Stimulated activated naive CD4-positive, alpha-beta T cell treated with Interleukin-2 at 50 U/mL for 16 hours (primary cell): ENCODE measurements around the gene ENAM.
"Not testable (repeated sequence)": the region's sequence is repeated elsewhere in the genome, so short reads cannot be mapped to it uniquely, and the experiment has no call there.

Experiments
- DNase-seq: peaks from one replicate; lab custom pipeline; 2025; lab: John Stamatoyannopoulos, UW

Gene ENAM

GRCh38 chr4:70629469-70630090 is 1.0 kb downstream of the ENAM start:
- no peak for DNase-seq

- DNase-seq = no peak
Measured at GRCh38 chr4:70630162-70630561, 1.6 kb downstream of the ENAM start.

GRCh38 chr4:70632028-70632427 is 3.5 kb downstream of the ENAM start:
- DNase-seq = no peak

GRCh38 chr4:70634482-70634881 is 5.9 kb downstream of the ENAM start:
- DNase-seq = no peak

- no peak for DNase-seq
Measured at GRCh38 chr4:70637239-70637913, 8.8 kb downstream of the ENAM start.

GRCh38 chr4:70640192-70640591 is 11.6 kb downstream of the ENAM start:
- no peak for DNase-seq

- not testable (repeated sequence) for DNase-seq
Measured at GRCh38 chr4:70650741-70651140, 22.2 kb downstream of the ENAM start.

GRCh38 chr4:70651864-70652506 is 23.4 kb downstream of the ENAM start:
- no peak for DNase-seq

GRCh38 chr4:70654605-70655011 is 26.1 kb downstream of the ENAM start:
- DNase-seq = no peak

- DNase-seq = no peak
Measured at GRCh38 chr4:70657326-70657725, 28.8 kb downstream of the ENAM start.

GRCh38 chr4:70658418-70658817 is 29.9 kb downstream of the ENAM start:
- DNase-seq = no peak

GRCh38 chr4:70660106-70660505 is 31.6 kb downstream of the ENAM start:
- no peak for DNase-seq

GRCh38 chr4:70661309-70661922 is 32.9 kb downstream of the ENAM start:
- DNase-seq = not testable (repeated sequence)

GRCh38 chr4:70666369-70666768 is 37.8 kb downstream of the ENAM start, which contains the start of gene JCHAIN:
TSS of gene JCHAIN (minus strand) at chr4:70666508. CDS start at chr4:70666490, 18 bp downstream.
- no peak for DNase-seq

GRCh38 chr4:70667740-70668535 is 39.4 kb downstream of the ENAM start:
- DNase-seq = no peak

- DNase-seq = no peak
Measured at GRCh38 chr4:70670332-70671014, 41.9 kb downstream of the ENAM start.

GRCh38 chr4:70671091-70671490 is 42.5 kb downstream of the ENAM start:
- no peak for DNase-seq

- DNase-seq = no peak
Measured at GRCh38 chr4:70674191-70674590, 45.6 kb downstream of the ENAM start.

- no peak for DNase-seq
Measured at GRCh38 chr4:70674731-70675130, 46.2 kb downstream of the ENAM start.

GRCh38 chr4:70676554-70677090 is 48.1 kb downstream of the ENAM start:
- no peak for DNase-seq

- DNase-seq = no peak
Measured at GRCh38 chr4:70678383-70678999, 49.9 kb downstream of the ENAM start.
